ENCODE results near the gene FAM98B. TPM values are rescaled to one million over a fixed set of nuclear protein-coding genes. Genes with fewer than 3 reads are reported as not detected.

FAM98B gene
- total RNA-seq, 1 experiment from 2014 or later, result 50.0 TPM

GRCh38 chr15:38414357-38414756 is 39.6 kb upstream of the FAM98B start:
- TF ChIP-seq CTCF (conservative IDR thresholded peaks at IDR 0.05), result peak; percentile 70
- H4K8ac ChIP-seq (replicated peaks; ENCODE audit: insufficient read length, low read depth, low read length), result no peak overlapping the region
- H3K9me3 ChIP-seq (ENCODE audit: control insufficient read depth, low read depth, low read length), result no peaks in the 10 kb centered on the region

More at GRCh38 chr15:38414357-38414756, 39.6 kb upstream of the FAM98B start:
- no peak overlapping the region for H4K5ac ChIP-seq (ENCODE audit: insufficient read length, low read depth, low read length)
- no peaks in the 10 kb centered on the region for H3K79me2 ChIP-seq (ENCODE audit: insufficient read depth, low read length)
- peaks cover 0 to 4% of the 10 kb centered on the region in 2 experiments; a peak in 1 of 5 replicates for H3K9me3 Mint-ChIP-seq
- no peak overlapping the region for H3K4me3 Mint-ChIP-seq
- no peak overlapping the region for H3K23ac ChIP-seq (ENCODE audit: insufficient read length, low read depth, low read length)
- no peaks in the 10 kb centered on the region for H3K79me1 ChIP-seq (ENCODE audit: insufficient read depth, low read depth, low read length, poor library complexity, severe bottlenecking)
- no peaks in the 10 kb centered on the region for H3K23me2 ChIP-seq (ENCODE audit: insufficient read length, low read depth, low read length, poor library complexity, severe bottlenecking)
- no peaks in the 10 kb centered on the region for H4K20me1 ChIP-seq (ENCODE audit: control insufficient read depth, insufficient read depth, insufficient read length)
- no peak overlapping the region for H3K18ac ChIP-seq (ENCODE audit: insufficient read length, low read depth, low read length)
- no peak overlapping the region for H2AK5ac ChIP-seq (ENCODE audit: insufficient read length, low read length)
- DNase-seq, result peak; percentile 56
- no peak overlapping the region for H3K4ac ChIP-seq (ENCODE audit: low read depth, low read length)
- H3K14ac ChIP-seq (ENCODE audit: insufficient read depth, low read length), result no peak overlapping the region
- H3K27ac ChIP-seq (ENCODE audit: insufficient read length, low read depth, low read length), result no peak overlapping the region
- no peaks in the 10 kb centered on the region for H3K4me1 ChIP-seq (ENCODE audit: insufficient read depth, low read length)
- H2BK120ac ChIP-seq (ENCODE audit: low read depth, low read length, poor library complexity, severe bottlenecking), result no peak overlapping the region
- no peak overlapping the region for H4K91ac ChIP-seq (ENCODE audit: insufficient read length, low read depth, low read length)
- H3K36me3 Mint-ChIP-seq (ENCODE audit: insufficient read depth in 1 of 3, low read depth in 3 of 3), result no peaks in the 10 kb centered on the region
- no peak overlapping the region for H3K4me2 ChIP-seq (ENCODE audit: insufficient read depth, insufficient read length, low read length)
- H3K9ac ChIP-seq (ENCODE audit: extremely low read depth, insufficient read length, low read length), result no peak overlapping the region
- H2BK5ac ChIP-seq (ENCODE audit: insufficient read length, low read length), result no peak overlapping the region
- no peak overlapping the region for H3K56ac ChIP-seq (ENCODE audit: insufficient read length, low read depth, low read length)
- no peak overlapping the region for H2BK12ac ChIP-seq (ENCODE audit: insufficient read length, low read depth, low read length)
- H3K27me3 Mint-ChIP-seq (ENCODE audit: low read depth), result no peaks in the 10 kb centered on the region; the same call in 1 of the 2 replicates
- no peaks in the 10 kb centered on the region for H3K27me3 ChIP-seq (ENCODE audit: insufficient read depth, low read length)
- 0 out of 4 replicates have a peak, but pooled peaks cover 0 to 2% of the 10 kb centered on the region in 2 experiments for H3K4me1 Mint-ChIP-seq
- H3K27ac Mint-ChIP-seq, result no peak overlapping the region
- no peak overlapping the region for H2AFZ ChIP-seq (ENCODE audit: low read length)
- no peak overlapping the region for H2BK20ac ChIP-seq (ENCODE audit: low read depth, low read length, poor library complexity, severe bottlenecking)
- no peak overlapping the region for H2BK15ac ChIP-seq (ENCODE audit: low read depth, low read length)
- no peak overlapping the region for H3T11ph ChIP-seq (ENCODE audit: low read length)

Measured in H9 (cell line).